22Rv1 (cell line): Measurements from ENCODE around the gene NOLC1.

Experiments
- CTCF ChIP-seq: fragments of 450-650 bp; IDR thresholded peaks from 2 replicates; pipeline ENCODE4 v1.5.1; 2017; ENCODE audit warnings: mild to moderate bottlenecking
- ZFX ChIP-seq: fragments of 450-650 bp; IDR thresholded peaks from 2 replicates; pipeline ENCODE4 v1.6.1; 2017; ENCODE audit warnings: antibody characterized with exemption, borderline replicate concordance

DNA sequence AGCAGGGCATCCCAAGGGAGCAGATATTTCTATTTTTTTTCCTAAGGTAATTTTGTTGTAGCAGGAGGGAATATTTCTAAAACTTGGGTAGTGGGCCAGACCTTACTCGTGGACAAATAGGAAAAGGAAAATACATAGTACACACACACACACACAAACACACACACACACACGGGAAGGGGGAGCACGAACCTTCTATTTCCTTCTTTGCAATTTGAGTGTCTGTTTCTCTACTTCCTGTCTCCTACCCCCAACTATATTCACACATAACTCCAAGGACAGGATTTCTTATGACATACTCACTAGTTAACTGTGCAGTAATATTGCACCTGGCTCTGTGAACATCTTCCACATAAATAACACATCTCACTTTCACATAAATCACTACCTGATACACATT, 36.4 kb upstream of the NOLC1 start:
- TF ChIP-seq CTCF (no peak), ZFX (no peak)
